ENCODE measurements around the gene CDIP1. TPM values are rescaled to one million over a fixed set of nuclear protein-coding genes. Genes with fewer than 3 reads are reported as not detected.

Gene CDIP1
- total RNA-seq, 1 donor from 2014 or later, result 41.3 TPM

- peaks cover 4% of the 10 kb centered on the region for H3K36me3 Mint-ChIP-seq
- peaks cover 18% of the 10 kb centered on the region for H3K4me1 Mint-ChIP-seq (ENCODE audit: unreplicated experiment)
- DNase-seq (ENCODE audit: extremely low spot score, unreplicated experiment), result no peak
- no peaks in the 10 kb centered on the region for H3K9me3 Mint-ChIP-seq
- H3K27ac Mint-ChIP-seq, result no peak overlapping the region
- no peaks in the 10 kb centered on the region for H3K27me3 Mint-ChIP-seq
- H3K4me3 Mint-ChIP-seq, result no peak overlapping the region
- no peak for TF ChIP-seq CTCF (conservative IDR thresholded peaks at IDR 0.05)
These were observed 25.3 kb downstream of the CDIP1 start for GRCh38 chr16:4513086-4513860.

GRCh38 chr16:4512473-4512872 lies 26.1 kb downstream of the CDIP1 start:
- DNase-seq (ENCODE audit: extremely low spot score, unreplicated experiment), result no peak
- H3K27ac Mint-ChIP-seq, result no peak overlapping the region
- H3K36me3 Mint-ChIP-seq, result peaks cover 4% of the 10 kb centered on the region
- H3K9me3 Mint-ChIP-seq, result no peaks in the 10 kb centered on the region
- TF ChIP-seq CTCF (conservative IDR thresholded peaks at IDR 0.05), result no peak
- H3K4me3 Mint-ChIP-seq, result no peak overlapping the region
- no peaks in the 10 kb centered on the region for H3K27me3 Mint-ChIP-seq
- peaks cover 18% of the 10 kb centered on the region for H3K4me1 Mint-ChIP-seq (ENCODE audit: unreplicated experiment)

GRCh38 chr16:4511441-4512082 lies 27.0 kb downstream of the CDIP1 start:
- Mint-ChIP-seq H3K27me3 (no peaks in the 10 kb centered on the region), H3K36me3 (peaks cover 4% of the 10 kb centered on the region), H3K9me3 (no peaks in the 10 kb centered on the region), H3K27ac (peak overlapping the region; percentile 69), H3K4me3 (no peak overlapping the region), H3K4me1 (ENCODE audit: unreplicated experiment) (peaks cover 18% of the 10 kb centered on the region)
- peak; percentile 80 for DNase-seq (ENCODE audit: extremely low spot score, unreplicated experiment)
- TF ChIP-seq CTCF (conservative IDR thresholded peaks at IDR 0.05), result peak; percentile 77

DNA sequence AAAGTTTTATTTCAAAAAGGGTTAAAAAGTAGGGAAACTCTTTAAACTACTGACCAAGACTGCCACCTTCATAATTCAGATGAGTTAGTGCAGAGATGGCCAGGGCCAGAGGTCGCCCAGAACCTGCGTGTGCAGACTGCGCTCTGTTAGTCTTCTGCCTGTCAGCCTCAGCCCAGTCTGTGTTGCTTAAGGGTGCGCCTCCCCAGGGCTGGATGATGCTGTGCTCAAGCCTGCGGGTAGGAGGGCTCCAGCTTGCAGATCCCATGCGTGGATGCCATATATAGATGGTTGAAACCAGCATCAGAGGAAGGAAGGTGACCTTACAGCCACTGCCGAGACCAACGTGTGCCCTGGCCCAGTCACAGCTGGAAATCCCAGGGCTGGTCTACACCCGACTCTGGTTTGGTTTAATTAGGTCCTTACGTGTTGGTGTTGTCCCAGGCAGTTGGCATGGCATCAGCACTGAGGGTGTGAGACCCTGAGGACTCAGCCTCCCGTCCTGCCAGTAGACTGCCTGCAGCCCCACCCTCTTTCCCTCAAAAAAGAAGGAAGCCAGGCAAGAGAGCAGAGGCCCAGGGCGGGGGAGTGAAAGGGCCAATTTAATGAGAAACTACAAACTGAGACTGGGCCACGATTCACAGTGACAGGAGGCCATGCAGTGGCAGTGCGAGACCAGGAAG lies 27.7 kb downstream of the CDIP1 start:
- H3K9me3 Mint-ChIP-seq, result no peaks in the 10 kb centered on the region
- peaks cover 7% of the 10 kb centered on the region for H3K36me3 Mint-ChIP-seq
- no peak for DNase-seq (ENCODE audit: extremely low spot score, unreplicated experiment)
- no peak overlapping the region for H3K4me3 Mint-ChIP-seq
- peaks cover 17% of the 10 kb centered on the region for H3K4me1 Mint-ChIP-seq (ENCODE audit: unreplicated experiment)
- no peak for TF ChIP-seq CTCF (conservative IDR thresholded peaks at IDR 0.05)
- peak overlapping the region; percentile 69 for H3K27ac Mint-ChIP-seq
- H3K27me3 Mint-ChIP-seq, result no peaks in the 10 kb centered on the region

GRCh38 chr16:4510131-4510530 lies 28.4 kb downstream of the CDIP1 start:
- no peaks in the 10 kb centered on the region for H3K9me3 Mint-ChIP-seq
- H3K27me3 Mint-ChIP-seq, result no peaks in the 10 kb centered on the region
- DNase-seq (ENCODE audit: extremely low spot score, unreplicated experiment), result no peak
- no peak overlapping the region for H3K4me3 Mint-ChIP-seq
- TF ChIP-seq CTCF (conservative IDR thresholded peaks at IDR 0.05), result no peak
- peak overlapping the region; percentile 39 for H3K27ac Mint-ChIP-seq
- peaks cover 7% of the 10 kb centered on the region for H3K36me3 Mint-ChIP-seq
- peaks cover 9% of the 10 kb centered on the region for H3K4me1 Mint-ChIP-seq (ENCODE audit: unreplicated experiment)
